ENCODE data around the gene LIM2. TPM values are rescaled to one million over a fixed set of nuclear protein-coding genes. Genes with fewer than 3 reads are reported as not detected.
A peak's percentile ranks its signal among the peaks of the same experiment; 100 is the strongest.

Gene LIM2
- total RNA-seq, 1 donor from 2014 or later: not detected

GRCh38 chr19:51365965-51366388, 21.8 kb downstream of the LIM2 start, which contains the start of gene ETFB:
ETFB (minus strand) TSS chr19:51366388; CDS start chr19:51366326, 62 bp downstream.
- no peak for DNase-seq (ENCODE audit: low spot score)

GRCh38 chr19:51365211-51365964, 22.4 kb downstream of the LIM2 start:
- DNase-seq (ENCODE audit: low spot score): peak; percentile 61

- DNase-seq (ENCODE audit: low spot score): no peak
These were observed 23.3 kb downstream of the LIM2 start for GRCh38 chr19:51364200-51365106.

- no peak for DNase-seq (ENCODE audit: low spot score)
These were observed 26.5 kb downstream of the LIM2 start for GRCh38 chr19:51361239-51361638.

- peak; percentile 98 for DNase-seq (ENCODE audit: low spot score)
These were observed 28.5 kb downstream of the LIM2 start for GRCh38 chr19:51359294-51359693.

- DNase-seq (ENCODE audit: low spot score): no peak
These were observed 29.8 kb downstream of the LIM2 start for GRCh38 chr19:51357952-51358351.

GRCh38 chr19:51356159-51356801, 31.5 kb downstream of the LIM2 start:
- DNase-seq (ENCODE audit: low spot score): no peak

GRCh38 chr19:51354742-51355148, 33.0 kb downstream of the LIM2 start:
- DNase-seq (ENCODE audit: low spot score): peak; percentile 79

- DNase-seq (ENCODE audit: low spot score): no peak
These were observed 33.6 kb downstream of the LIM2 start for GRCh38 chr19:51354103-51354741.

GRCh38 chr19:51352783-51353360, 34.9 kb downstream of the LIM2 start:
- DNase-seq (ENCODE audit: low spot score): no peak

GRCh38 chr19:51351266-51351990, 36.3 kb downstream of the LIM2 start:
- no peak for DNase-seq (ENCODE audit: low spot score)

- DNase-seq (ENCODE audit: low spot score): no peak
These were observed 40.4 kb downstream of the LIM2 start for GRCh38 chr19:51347209-51347928.

- no peak for DNase-seq (ENCODE audit: low spot score)
These were observed 41.0 kb downstream of the LIM2 start for GRCh38 chr19:51346742-51347141.

GRCh38 chr19:51345076-51345620, 42.6 kb downstream of the LIM2 start:
- no peak for DNase-seq (ENCODE audit: low spot score)

GRCh38 chr19:51342631-51343569, 44.9 kb downstream of the LIM2 start:
- DNase-seq (ENCODE audit: low spot score): no peak

GRCh38 chr19:51341976-51342580, 45.7 kb downstream of the LIM2 start, which contains the start of gene VSIG10L:
VSIG10L (minus strand) TSS chr19:51342139; CDS start chr19:51342124, 15 bp downstream.
- no peak for DNase-seq (ENCODE audit: low spot score)

- no peak for DNase-seq (ENCODE audit: low spot score)
These were observed 46.7 kb downstream of the LIM2 start for GRCh38 chr19:51341066-51341465.
